Stomach (tissue), 4 donors: ENCODE results near the gene INVS.

Experiments used
- POLR2A ChIP-seq, 4 donors: fragments of 450-650 bp; IDR thresholded peaks; one replicate each; pipeline ENCODE4 v1.6.1; 2016; ENCODE audit warnings: antibody characterized with exemption in 4 of 4, control low read depth in 2 of 4, mild to moderate bottlenecking in 1 of 4, moderate library complexity in 1 of 4
- POLR2AphosphoS5 ChIP-seq, 3 donors: sonication (generic); formaldehyde crosslinking; IDR thresholded peaks; one replicate each; pipeline ENCODE4 v1.6.1; 2016; ENCODE audit warnings: antibody characterized with exemption in 3 of 3
- TF ChIP-seq, protein P1 (sequence below), 7 experiments: fragments of 450-650 bp in 4 of 7; fragments of 200-600 bp in 3 of 7; sonication (generic) in 3 of 7; IDR thresholded peaks; one replicate each; pipeline ENCODE4 v1.5.1; 2016 to 2019; ENCODE audit warnings: antibody characterized with exemption in 7 of 7, control low read depth in 2 of 7, mild to moderate bottlenecking in 1 of 7

- TF ChIP-seq POLR2AphosphoS5 (IDR thresholded peaks at IDR 0.05) (no peak), POLR2A (IDR thresholded peaks at IDR 0.05) (no peak)
- TF ChIP-seq, protein P1, sequence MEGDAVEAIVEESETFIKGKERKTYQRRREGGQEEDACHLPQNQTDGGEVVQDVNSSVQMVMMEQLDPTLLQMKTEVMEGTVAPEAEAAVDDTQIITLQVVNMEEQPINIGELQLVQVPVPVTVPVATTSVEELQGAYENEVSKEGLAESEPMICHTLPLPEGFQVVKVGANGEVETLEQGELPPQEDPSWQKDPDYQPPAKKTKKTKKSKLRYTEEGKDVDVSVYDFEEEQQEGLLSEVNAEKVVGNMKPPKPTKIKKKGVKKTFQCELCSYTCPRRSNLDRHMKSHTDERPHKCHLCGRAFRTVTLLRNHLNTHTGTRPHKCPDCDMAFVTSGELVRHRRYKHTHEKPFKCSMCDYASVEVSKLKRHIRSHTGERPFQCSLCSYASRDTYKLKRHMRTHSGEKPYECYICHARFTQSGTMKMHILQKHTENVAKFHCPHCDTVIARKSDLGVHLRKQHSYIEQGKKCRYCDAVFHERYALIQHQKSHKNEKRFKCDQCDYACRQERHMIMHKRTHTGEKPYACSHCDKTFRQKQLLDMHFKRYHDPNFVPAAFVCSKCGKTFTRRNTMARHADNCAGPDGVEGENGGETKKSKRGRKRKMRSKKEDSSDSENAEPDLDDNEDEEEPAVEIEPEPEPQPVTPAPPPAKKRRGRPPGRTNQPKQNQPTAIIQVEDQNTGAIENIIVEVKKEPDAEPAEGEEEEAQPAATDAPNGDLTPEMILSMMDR (IDR thresholded peaks at IDR 0.05), result no peak
These were observed 49.5 kb upstream of the INVS start for GRCh38 chr9:100049551-100049950.
